C4-2B (cell line): ENCODE data around the gene BTNL8.

Experiments
- ZFX ChIP-seq: fragments of 450-650 bp; IDR thresholded peaks from 2 replicates; pipeline ENCODE4 v1.6.1; 2017
- TF ChIP-seq, protein P1 (sequence below): fragments of 450-650 bp; conservative IDR thresholded peaks from 2 replicates; pipeline ENCODE4 v1.5.1; 2017; ENCODE audit warnings: mild to moderate bottlenecking

DNA sequence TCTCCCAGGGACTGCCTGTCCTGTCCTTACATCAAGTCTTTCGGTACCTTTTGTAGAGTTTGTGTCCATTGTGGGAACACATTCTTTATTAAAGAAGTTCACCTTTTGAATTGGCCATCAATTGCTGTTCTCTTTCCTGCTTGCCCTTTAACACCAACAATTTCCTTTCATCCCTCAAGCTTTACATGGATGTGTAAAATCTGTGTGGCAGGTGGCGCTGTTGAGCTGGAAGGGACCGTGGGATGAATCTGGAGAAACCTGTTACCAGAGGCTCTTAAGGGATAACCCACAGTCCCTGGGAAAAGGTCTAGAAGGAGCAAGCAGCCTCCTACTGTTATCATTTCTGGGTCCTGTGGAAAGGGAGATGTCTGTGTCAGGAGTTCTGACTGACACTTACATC is 30.0 kb upstream of the BTNL8 start:
- TF ChIP-seq, protein P1, sequence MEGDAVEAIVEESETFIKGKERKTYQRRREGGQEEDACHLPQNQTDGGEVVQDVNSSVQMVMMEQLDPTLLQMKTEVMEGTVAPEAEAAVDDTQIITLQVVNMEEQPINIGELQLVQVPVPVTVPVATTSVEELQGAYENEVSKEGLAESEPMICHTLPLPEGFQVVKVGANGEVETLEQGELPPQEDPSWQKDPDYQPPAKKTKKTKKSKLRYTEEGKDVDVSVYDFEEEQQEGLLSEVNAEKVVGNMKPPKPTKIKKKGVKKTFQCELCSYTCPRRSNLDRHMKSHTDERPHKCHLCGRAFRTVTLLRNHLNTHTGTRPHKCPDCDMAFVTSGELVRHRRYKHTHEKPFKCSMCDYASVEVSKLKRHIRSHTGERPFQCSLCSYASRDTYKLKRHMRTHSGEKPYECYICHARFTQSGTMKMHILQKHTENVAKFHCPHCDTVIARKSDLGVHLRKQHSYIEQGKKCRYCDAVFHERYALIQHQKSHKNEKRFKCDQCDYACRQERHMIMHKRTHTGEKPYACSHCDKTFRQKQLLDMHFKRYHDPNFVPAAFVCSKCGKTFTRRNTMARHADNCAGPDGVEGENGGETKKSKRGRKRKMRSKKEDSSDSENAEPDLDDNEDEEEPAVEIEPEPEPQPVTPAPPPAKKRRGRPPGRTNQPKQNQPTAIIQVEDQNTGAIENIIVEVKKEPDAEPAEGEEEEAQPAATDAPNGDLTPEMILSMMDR = peak; percentile 93
- no peak for TF ChIP-seq ZFX
